ENCODE results near the gene MSL2.

- TF ChIP-seq CTCF (IDR thresholded peaks at IDR 0.05) (no peak), POLR2A (IDR thresholded peaks at IDR 0.05) (no peak), EP300 (IDR thresholded peaks at IDR 0.05) (no peak), POLR2AphosphoS5 (IDR thresholded peaks at IDR 0.05) (no peak)
Measured at GRCh38 chr3:136209921-136210320, 13.8 kb upstream of the MSL2 start.
